ENCODE measurements around the gene PLXNA1.

Gene PLXNA1

DNA sequence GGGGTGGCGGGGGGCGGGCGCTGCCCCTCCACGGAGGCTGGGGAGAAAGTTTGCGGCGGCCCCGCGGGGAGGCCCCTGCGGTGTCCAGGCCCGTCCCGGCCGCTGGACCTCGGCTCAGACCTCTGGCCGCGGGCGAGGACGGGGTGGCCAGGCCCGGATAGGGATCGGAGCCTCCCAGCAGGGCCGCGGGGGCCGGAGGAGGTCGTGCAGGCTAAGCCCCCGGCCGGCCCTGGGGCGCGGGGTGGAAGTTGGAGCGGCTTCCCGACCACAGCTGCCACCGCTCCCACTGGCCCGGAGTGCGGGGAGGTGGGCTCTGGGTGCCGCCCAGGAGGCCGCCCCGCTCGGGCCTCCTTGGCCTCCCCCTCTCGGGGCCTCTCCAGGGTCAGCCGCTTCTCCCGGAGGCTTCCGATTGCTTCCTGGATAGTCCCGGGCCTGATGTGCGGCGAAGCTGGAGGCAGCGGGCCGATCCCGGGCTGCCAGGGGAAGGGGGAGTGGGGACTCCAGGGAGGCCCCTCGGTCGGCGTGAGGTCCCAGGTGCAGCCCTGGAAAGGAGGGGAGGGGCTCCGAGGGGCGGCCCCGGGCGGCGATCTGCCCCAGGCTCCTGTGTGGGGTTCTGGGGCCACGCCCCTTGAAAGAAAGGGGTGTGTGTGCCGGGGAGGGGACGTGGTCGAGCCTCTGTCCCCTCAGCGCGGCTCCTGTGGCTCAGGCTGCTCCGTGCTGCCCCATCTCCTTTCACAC, 907 bp downstream of the PLXNA1 start (continued):
- TF ChIP-seq, protein P1, sequence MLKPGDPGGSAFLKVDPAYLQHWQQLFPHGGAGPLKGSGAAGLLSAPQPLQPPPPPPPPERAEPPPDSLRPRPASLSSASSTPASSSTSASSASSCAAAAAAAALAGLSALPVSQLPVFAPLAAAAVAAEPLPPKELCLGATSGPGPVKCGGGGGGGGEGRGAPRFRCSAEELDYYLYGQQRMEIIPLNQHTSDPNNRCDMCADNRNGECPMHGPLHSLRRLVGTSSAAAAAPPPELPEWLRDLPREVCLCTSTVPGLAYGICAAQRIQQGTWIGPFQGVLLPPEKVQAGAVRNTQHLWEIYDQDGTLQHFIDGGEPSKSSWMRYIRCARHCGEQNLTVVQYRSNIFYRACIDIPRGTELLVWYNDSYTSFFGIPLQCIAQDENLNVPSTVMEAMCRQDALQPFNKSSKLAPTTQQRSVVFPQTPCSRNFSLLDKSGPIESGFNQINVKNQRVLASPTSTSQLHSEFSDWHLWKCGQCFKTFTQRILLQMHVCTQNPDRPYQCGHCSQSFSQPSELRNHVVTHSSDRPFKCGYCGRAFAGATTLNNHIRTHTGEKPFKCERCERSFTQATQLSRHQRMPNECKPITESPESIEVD (tag by site-specific recombination; IDR thresholded peaks at IDR 0.05) = no peak
- TF ChIP-seq KLF16 (tag by site-specific recombination; IDR thresholded peaks at IDR 0.05) (no peak), ZNF2 (tag by site-specific recombination; IDR thresholded peaks at IDR 0.05) (no peak), SCRT1 (tag by site-specific recombination; IDR thresholded peaks at IDR 0.05; ENCODE audit: borderline replicate concordance) (no peak), ZNF544 (tag by site-specific recombination; IDR thresholded peaks at IDR 0.05) (no peak), ZNF510 (tag by site-specific recombination; IDR thresholded peaks at IDR 0.05; ENCODE audit: insufficient replicate concordance) (no peak), ZNF433 (tag by site-specific recombination; IDR thresholded peaks at IDR 0.05; ENCODE audit: low read depth) (no peak), GLI4 (tag by site-specific recombination; IDR thresholded peaks at IDR 0.05) (no peak), SP3 (tag by site-specific recombination; IDR thresholded peaks at IDR 0.05) (peak; percentile 79), ZNF529 (tag by site-specific recombination; IDR thresholded peaks at IDR 0.05; ENCODE audit: insufficient replicate concordance) (no peak), ZNF114 (tag by site-specific recombination; IDR thresholded peaks at IDR 0.05) (no peak), ZNF274 (IDR thresholded peaks at IDR 0.05; ENCODE audit: low read length) (no peak), ZNF274 (tag by site-specific recombination; IDR thresholded peaks at IDR 0.05; ENCODE audit: borderline replicate concordance) (no peak), ZBTB8A (tag by site-specific recombination; IDR thresholded peaks at IDR 0.05) (no peak), KLF8 (tag by site-specific recombination; IDR thresholded peaks at IDR 0.05) (0 out of 2 replicates have a peak, but pooled peaks have one; percentile 12), HOXA7 (CRISPR knock-in tag; IDR thresholded peaks at IDR 0.05; ENCODE audit: borderline replicate concordance) (no peak), SP2 (tag by site-specific recombination; IDR thresholded peaks at IDR 0.05) (peak; percentile 46), ZNF426 (tag by site-specific recombination; IDR thresholded peaks at IDR 0.05) (no peak), ZNF621 (tag by site-specific recombination; IDR thresholded peaks at IDR 0.05) (no peak), ZNF324 (tag by site-specific recombination; IDR thresholded peaks at IDR 0.05) (no peak), ZNF701 (tag by site-specific recombination; IDR thresholded peaks at IDR 0.05) (no peak), KLF1 (tag by site-specific recombination; IDR thresholded peaks at IDR 0.05) (peak; percentile 11; the same call in 1 of the 2 replicates), KLF9 (tag by site-specific recombination; IDR thresholded peaks at IDR 0.05; ENCODE audit: low read depth) (peak; percentile 87), ZBTB20 (tag by site-specific recombination; IDR thresholded peaks at IDR 0.05) (peak; percentile 81; the same call in 1 of the 2 replicates), ZSCAN30 (tag by site-specific recombination; IDR thresholded peaks at IDR 0.05) (no peak), IKZF3 (tag by site-specific recombination; IDR thresholded peaks at IDR 0.05) (peak; percentile 12; the same call in 1 of the 2 replicates), ZNF335 (tag by site-specific recombination; conservative IDR thresholded peaks at IDR 0.05) (peak; percentile 51), MEIS1 (CRISPR knock-in tag; IDR thresholded peaks at IDR 0.05; ENCODE audit: borderline replicate concordance) (no peak), ZNF473 (tag by site-specific recombination; IDR thresholded peaks at IDR 0.05) (no peak), ZNF394 (tag by site-specific recombination; IDR thresholded peaks at IDR 0.05; ENCODE audit: borderline replicate concordance) (peak; percentile 59; the same call in 1 of the 2 replicates), ZNF555 (tag by site-specific recombination; conservative IDR thresholded peaks at IDR 0.05) (no peak), ZBTB21 (tag by site-specific recombination; IDR thresholded peaks at IDR 0.05) (no peak)
- TF ChIP-seq, protein P2, sequence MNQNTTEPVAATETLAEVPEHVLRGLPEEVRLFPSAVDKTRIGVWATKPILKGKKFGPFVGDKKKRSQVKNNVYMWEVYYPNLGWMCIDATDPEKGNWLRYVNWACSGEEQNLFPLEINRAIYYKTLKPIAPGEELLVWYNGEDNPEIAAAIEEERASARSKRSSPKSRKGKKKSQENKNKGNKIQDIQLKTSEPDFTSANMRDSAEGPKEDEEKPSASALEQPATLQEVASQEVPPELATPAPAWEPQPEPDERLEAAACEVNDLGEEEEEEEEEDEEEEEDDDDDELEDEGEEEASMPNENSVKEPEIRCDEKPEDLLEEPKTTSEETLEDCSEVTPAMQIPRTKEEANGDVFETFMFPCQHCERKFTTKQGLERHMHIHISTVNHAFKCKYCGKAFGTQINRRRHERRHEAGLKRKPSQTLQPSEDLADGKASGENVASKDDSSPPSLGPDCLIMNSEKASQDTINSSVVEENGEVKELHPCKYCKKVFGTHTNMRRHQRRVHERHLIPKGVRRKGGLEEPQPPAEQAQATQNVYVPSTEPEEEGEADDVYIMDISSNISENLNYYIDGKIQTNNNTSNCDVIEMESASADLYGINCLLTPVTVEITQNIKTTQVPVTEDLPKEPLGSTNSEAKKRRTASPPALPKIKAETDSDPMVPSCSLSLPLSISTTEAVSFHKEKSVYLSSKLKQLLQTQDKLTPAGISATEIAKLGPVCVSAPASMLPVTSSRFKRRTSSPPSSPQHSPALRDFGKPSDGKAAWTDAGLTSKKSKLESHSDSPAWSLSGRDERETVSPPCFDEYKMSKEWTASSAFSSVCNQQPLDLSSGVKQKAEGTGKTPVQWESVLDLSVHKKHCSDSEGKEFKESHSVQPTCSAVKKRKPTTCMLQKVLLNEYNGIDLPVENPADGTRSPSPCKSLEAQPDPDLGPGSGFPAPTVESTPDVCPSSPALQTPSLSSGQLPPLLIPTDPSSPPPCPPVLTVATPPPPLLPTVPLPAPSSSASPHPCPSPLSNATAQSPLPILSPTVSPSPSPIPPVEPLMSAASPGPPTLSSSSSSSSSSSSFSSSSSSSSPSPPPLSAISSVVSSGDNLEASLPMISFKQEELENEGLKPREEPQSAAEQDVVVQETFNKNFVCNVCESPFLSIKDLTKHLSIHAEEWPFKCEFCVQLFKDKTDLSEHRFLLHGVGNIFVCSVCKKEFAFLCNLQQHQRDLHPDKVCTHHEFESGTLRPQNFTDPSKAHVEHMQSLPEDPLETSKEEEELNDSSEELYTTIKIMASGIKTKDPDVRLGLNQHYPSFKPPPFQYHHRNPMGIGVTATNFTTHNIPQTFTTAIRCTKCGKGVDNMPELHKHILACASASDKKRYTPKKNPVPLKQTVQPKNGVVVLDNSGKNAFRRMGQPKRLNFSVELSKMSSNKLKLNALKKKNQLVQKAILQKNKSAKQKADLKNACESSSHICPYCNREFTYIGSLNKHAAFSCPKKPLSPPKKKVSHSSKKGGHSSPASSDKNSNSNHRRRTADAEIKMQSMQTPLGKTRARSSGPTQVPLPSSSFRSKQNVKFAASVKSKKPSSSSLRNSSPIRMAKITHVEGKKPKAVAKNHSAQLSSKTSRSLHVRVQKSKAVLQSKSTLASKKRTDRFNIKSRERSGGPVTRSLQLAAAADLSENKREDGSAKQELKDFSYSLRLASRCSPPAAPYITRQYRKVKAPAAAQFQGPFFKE (tag by site-specific recombination; IDR thresholded peaks at IDR 0.05; ENCODE audit: borderline replicate concordance) = no peak

Measured in HEK293 (cell line).